ENCODE measurements around the gene FAM120A.

Gene FAM120A

DNA sequence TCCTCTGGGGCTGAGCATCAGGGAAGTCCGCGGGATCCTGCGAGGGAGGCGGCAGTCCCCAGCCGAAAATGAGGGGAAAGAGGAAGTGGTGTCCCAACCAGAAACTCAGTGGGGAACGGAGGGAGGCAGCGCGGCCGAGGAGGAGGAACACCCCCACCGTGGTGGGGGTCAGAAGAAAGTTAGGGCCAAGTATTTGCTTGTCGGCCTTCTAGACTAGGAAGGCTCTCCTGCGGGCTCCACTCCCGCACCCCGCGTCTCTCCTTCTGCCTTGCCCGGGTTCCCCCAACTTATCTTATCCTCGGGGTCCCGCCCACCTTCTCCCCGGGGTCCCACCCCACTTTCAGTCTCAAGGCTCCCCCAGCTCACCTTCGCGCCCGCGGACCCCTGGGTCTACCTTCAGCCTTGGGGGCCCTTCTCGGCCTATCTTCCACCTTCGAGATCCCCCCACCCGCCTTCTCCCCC, 124.3 kb downstream of the FAM120A start:
- TF ChIP-seq, protein P1, sequence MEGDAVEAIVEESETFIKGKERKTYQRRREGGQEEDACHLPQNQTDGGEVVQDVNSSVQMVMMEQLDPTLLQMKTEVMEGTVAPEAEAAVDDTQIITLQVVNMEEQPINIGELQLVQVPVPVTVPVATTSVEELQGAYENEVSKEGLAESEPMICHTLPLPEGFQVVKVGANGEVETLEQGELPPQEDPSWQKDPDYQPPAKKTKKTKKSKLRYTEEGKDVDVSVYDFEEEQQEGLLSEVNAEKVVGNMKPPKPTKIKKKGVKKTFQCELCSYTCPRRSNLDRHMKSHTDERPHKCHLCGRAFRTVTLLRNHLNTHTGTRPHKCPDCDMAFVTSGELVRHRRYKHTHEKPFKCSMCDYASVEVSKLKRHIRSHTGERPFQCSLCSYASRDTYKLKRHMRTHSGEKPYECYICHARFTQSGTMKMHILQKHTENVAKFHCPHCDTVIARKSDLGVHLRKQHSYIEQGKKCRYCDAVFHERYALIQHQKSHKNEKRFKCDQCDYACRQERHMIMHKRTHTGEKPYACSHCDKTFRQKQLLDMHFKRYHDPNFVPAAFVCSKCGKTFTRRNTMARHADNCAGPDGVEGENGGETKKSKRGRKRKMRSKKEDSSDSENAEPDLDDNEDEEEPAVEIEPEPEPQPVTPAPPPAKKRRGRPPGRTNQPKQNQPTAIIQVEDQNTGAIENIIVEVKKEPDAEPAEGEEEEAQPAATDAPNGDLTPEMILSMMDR (IDR thresholded peaks at IDR 0.05), result no peak

- TF ChIP-seq, protein P1 (IDR thresholded peaks at IDR 0.05), result no peak
Measured at GRCh38 chr9:93576258-93577077, 125.0 kb downstream of the FAM120A start, which contains the start of gene PHF2. Gene PHF2 (plus strand): TSS chr9:93576584. CDS start chr9:93576774, 190 bp downstream.

DNA sequence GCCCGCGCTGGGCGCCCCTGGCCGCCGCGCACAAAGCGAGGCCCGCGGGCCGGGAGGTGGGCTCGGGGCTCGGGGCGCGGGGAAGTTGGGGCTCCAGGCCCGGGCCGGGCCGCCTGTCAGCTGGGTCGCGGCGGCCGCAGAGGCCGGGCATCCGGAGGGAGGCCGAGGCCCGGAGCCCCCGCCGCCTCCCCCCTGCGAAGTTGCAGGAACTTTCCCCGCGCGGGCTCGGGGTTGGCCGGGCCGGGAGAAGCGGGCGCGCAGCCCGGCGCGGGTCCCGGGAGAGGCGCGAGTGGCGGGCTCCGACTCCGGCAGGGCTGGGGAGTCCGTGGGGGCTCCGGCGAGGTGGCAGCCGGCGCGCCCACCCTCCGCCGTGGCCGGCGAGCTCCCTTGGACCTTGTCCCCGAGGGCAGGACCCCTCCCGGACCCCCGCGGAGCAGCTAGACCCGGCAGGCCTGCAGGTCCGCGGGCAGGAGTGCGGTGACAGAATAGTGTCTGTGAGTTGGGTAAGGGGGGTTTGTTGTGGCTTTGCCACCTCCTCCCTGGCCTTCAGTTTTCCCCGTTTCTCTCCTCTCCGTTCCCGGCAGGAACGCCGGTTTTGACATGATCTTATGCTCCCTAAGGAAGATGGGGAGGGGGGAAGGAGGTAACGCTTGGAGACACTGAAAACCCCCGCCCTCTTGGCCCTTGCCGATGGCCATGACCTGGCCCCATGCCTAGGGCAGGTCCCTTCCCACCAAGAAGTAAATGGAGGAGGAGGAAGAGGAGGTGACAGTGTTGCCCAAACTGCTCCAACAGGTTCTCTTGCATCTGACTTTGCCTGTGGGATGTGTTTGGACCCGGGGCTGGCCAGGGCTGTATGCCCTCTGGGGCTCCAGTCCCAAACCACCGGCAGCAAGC, 125.8 kb downstream of the FAM120A start:
- TF ChIP-seq, protein P1 (IDR thresholded peaks at IDR 0.05), result no peak

GRCh38 chr9:93577975-93578682, 126.6 kb downstream of the FAM120A start:
- TF ChIP-seq, protein P1 (IDR thresholded peaks at IDR 0.05), result no peak

- TF ChIP-seq, protein P1 (IDR thresholded peaks at IDR 0.05), result no peak
Measured at GRCh38 chr9:93578844-93579243, 127.4 kb downstream of the FAM120A start.

- TF ChIP-seq, protein P1 (IDR thresholded peaks at IDR 0.05), result no peak
Measured at GRCh38 chr9:93579711-93580516, 128.4 kb downstream of the FAM120A start.
